ENCODE measurements around the gene TNFRSF11A.

Gene TNFRSF11A

DNA sequence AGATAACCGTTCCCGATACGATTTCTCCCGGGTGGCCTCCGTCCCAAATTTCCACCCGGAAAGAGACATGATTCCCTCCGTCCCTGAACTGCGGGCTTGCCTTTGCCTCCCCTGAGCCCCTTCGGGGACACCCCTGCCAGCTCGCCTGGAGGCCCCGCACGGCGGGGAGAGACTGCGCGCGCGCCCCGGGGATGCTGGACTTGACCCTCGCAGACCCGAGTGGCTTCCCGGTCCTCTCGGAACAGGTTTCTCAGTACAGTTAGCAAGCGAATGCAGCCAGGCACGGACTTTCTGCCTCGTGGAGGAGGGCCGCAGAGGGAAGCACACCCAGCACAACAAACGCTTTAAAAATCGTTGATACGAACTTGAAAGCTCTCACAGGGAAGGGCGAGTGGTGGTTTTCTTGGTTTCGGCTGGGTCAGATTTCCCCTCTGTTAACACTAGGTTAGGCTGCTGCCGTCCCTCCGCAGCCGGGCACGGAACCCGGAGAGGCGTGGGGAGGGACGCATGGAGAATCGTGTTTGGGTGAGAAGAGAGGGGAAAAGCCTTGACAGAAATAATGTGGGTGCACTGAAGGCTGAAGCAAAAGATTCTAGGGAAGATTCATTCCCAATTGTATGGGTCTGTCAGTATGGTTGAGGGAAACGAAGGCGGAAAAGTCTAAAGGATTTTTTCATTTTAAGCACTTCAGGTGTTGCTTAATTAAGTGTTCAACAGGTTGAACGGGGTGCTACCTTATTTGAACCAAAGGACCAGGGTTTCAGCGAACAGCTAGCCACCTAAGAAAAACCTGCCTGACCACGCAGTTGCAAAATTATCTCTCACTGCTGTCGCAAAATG lies 916 bp downstream of the TNFRSF11A start:
- DNase-seq, result no peak

DNA sequence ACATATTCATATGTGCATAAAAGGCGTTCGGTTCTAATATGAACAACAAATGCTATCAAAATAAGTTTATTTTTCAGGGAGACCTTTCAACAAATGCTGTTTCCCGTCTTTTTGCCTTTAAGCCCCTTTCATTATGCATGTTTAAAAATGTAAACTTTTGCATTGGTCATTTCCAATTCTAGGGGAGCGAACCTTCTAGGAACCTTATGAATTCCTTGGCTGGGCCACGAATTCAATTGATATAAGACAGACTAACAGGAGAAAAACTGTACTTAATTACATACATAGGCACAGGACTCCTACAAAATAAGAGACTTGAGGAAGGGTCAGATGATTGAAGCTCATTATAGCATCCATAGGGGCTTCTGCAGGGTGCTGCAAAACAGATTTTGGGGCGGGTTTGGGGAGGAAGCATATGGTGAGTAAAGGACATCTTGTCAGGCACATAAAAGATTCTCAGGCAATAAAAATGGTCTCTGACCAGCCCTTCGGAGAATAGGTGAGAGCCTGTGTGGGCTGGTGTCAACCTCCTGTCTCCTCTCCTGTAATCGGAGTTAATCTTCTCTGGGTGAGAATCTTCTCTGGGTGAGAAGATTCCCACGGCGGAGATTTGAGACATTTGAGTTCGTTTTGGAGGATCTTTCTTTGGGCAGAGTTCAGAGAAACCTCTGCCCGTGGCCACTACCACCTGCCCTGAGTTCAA lies 1.7 kb downstream of the TNFRSF11A start:
- DNase-seq, result no peak

DNA sequence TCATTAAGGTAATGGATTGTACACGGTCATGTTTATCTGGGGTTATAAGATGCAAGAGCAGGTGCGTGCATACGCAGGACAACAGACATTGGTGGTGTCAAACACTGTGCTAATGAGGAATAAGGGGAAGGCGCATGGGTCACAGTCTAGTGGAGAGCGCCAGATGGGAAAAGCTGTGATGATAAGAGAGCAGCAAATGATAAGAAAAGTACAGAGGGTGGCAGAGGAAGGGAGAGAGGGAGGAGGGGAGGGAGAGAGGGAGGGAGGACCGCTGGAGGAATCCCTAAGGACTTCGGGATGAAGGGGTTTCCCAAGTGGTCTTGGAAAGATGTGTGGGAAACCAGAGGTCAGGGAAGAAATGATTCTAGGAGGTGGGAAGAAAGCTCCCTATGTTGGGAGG lies 2.9 kb downstream of the TNFRSF11A start:
- no peak for DNase-seq

DNA sequence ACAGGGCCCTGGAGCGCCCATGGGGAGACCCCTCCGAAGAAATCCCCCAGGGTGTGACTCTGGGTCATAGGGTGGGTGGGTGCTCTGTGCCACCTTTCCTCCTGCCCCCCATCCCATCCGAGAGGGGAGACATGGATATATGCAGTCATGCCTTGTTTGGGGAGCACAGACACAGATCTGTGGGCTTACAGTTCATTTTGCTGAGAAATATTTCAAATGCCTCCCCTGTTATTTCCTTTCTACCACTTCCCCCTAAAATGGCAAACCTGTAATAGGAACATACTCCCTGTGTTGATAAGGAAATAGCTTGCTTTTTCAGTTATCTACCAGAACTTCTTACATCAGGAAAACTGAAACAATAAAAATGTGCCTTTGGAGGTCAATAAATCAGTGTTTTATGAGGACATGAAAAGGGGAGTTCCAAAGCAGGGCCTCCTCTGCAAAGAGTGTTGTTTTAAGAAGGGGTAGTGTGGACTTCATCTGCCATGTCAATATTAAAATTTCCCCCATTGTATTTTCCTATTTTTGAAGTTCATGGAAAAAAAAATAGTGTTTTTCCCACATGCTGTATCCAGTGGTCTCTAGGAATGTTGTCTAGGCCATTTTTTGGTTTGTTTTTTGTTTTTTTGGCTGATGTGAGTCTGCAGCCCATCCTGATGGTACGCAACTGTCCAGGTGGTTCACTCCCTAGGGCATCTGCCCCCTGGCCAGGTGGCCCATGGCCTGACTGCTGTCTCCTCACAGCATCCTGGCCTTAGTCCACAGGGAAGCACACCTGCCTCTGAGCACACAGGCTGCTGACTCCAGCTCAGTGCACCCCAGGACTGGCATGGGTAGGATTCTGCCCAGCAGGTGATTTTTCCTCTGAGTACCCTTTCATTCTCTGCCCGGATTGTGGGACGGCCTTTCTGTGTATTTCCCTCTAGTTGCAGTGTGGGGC lies 3.7 kb downstream of the TNFRSF11A start:
- DNase-seq, result no peak

DNA sequence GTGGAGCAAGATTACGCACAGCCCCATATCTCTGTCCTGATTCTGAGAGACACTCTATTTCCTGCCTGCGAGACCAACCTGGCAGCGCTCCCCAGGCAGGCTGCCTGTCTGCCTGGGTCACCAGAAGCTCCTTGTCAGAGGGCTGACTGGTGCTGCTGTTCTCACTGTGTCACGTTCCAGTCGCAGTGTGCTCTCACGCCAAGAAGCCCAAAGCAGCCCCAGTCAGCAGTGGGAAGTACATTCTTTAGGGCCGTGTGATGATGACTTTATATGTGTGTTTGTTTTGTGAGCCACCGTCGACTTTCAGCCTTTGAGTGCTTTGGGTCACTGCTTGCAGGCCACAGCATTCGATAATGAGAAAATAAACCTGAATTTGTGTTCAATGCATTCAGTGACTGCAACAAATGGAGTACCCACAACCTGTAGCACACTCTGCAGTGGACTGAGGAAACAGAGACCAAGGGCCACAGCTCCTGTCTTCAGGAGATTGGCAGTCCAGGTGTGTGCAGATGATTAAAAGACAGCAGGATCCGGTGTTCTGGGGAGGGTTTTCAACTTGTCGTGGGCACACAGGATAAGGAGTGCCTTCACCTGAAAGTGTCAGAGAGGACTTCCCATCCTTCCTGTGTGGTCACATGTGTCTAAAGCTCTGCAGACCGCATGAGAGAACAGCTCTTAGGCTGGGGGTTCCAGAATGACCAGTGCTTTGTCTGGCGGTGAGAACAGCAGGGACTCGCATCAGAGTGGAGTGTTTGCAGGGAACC lies 4.8 kb downstream of the TNFRSF11A start:
- DNase-seq, result no peak

DNA sequence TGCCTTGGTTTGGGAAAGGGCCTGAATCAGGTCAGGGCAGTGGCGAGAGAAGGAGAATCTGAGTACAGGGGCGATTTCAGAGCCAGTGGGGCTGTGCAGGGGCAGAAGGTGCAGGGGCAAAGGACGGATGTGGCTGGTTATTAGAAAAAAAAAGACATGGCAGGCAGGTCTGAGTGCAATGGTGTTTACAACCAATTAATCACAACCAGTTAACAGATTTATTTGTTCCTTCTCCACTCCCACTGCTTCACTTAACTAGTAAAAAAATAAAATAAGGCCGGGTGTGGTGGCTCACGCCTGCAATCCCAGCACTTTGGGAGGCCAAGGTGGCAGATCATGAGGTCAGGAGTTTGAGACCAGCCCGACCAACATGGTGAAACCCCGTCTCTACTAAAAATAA lies 5.5 kb downstream of the TNFRSF11A start:
- no peak for DNase-seq

DNA sequence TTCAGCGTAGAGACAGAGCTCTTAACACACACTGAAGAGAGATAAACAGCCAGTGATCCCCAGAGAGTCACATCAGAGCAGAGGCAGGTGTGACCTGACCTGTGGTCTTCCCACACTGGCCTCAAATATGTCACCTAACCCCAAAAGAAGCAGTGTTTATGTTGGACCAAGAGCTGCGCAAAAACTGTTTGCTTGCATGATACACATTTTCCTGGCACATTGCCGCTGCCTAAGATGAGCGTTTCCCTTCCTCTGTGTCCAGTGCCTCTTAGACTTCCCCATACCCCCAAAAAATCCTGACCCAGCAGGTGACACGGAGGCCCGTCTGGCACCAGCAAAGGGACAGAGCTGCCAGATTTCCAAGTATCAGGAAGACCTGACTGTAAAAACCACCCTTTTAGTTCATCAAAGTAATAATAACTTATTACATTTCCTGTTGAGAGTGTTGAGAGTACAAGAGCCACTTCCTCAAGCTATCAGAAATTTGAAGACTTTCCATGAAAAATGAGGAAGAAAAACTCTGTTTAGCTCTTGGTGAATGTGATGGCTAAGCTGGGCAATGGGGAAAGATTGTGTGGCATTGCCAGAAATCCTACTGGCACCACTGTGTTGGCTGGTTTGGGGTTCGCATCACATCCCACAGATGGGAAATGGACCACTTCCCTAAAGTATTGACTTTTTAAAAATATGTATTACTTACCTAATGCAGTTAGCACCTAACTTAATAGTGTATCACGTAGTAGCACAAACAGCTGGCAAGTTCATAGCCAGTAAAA lies 6.7 kb downstream of the TNFRSF11A start:
- DNase-seq, result no peak

DNA sequence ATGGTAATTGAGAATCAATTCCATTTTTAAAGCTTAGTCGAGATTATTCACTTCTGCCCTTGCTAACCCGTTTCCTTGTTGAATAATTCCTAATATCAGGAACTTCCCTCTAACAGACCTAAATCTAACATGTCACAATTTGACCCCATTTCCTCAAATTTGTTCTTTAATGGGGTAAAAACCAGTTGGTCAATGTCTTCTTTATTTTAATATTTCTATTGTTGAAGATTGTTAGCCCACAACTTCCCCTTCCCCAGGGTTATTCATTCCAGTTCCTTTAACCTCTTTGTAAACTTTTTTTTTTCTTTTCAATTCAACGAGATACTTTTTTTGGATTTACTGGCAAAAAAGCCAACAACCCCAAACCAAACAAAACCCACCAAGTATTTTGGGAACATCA lies 7.3 kb downstream of the TNFRSF11A start:
- DNase-seq, result no peak

DNA sequence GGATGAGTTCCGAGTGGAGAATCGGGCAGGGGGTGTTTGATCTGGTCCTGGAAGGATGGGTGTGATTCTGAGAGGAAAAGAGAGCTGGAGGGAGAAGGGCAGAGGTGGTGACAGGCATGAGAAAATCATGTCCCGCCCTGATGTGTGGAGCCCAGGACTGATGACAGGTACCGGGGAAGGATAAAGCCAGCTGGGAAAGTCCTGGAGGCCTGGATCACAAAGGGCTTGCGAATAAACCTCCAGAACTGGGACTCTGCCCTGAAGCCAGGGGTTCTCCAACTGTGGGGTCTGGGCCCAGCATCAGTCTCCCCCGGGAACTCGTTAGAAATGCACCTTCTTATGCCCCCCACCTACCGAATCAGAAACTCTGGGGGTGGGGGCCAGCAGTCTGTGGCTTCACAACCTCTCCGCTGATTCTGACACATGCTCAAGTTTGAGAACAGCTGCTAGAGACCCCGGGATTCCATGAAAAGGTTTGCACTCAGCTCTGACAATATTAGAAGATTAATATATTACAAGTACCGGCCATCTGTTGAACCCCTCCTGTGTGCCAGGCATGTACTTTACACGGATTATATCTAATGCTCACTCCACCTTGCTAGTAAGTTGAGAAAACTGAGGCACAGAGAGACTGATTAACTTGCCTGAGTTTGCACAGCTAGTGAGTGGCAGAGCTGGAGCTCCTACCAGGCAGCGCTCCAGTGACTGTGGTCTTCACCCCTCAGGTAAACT lies 8.0 kb downstream of the TNFRSF11A start:
- no peak for DNase-seq

DNA sequence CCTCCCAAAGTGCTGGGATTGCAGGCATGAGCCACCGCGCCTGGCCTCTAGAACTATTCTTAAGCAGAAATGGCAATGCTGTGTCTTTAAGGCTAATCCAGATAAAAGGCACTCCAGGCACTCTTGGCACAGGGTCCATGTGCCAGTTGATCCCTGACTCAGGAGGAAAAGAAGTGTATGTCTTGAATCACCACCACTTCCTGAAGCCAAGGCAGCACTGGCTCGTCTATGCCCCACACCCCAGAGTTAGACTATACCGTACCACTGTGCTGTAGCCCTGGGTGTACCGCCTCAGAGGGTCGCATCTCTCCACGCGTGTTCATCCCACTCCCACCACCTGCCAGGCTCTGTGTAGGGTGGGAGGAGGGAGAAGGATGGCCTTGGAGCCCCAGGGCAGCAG lies 9.0 kb downstream of the TNFRSF11A start:
- DNase-seq, result no peak

DNA sequence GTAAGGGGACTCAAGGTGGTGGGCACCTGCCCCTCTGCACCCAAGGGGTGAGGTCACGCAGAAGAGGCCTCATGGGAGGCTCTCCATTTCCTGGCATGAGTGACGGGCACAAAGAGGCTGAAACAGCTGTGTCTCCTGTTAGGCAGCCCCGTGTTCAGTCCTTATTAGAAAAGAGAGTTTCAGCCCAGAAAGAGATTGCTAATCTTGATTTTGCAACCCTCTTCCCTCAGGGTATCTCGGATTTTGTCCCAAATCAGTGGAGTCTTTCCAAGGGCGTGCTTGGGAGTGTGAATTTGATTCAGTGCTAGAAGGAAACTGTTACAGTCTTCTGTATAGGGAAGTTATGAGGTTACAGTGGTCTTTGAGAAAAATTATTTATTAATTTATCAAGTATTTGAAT lies 10.4 kb downstream of the TNFRSF11A start:
- DNase-seq, result no peak

DNA sequence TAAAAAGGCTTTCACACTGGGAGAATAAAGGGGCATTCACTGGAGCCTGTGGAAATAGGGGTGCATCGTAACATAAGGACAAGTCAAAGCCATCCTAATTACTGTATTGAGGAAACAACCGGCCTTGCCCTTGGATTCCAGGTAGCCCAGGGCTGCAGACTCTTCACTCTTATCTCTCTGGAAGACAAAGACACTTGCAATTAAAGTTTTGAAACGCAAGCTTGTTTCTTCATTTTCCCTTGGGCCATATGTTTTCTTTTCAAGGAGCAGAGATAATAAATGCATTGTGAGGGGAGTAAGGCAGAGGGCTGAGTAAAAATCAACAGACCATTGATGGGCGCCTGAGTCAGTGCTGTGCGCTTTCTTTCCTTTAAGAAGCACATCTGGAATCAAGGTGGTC lies 11.5 kb downstream of the TNFRSF11A start:
- DNase-seq, result no peak

DNA sequence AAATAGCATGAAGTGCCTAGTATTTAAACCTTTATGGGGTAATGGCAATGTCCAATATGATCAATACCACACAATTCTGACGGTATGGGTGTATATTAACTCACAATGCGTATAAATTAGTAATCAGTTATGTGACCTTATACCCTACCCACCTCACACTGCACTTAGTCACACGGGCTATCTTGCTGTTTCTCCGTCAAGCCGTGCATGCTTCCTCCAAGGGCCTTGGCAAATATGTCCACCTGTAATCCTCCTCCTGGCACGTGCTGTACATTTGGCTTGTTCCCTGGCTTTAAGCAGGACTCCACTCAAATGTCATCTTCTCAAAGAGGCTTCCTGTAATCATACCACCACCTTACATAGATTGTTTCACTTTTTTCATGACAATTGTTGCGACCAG lies 12.2 kb downstream of the TNFRSF11A start:
- DNase-seq, result no peak

DNA sequence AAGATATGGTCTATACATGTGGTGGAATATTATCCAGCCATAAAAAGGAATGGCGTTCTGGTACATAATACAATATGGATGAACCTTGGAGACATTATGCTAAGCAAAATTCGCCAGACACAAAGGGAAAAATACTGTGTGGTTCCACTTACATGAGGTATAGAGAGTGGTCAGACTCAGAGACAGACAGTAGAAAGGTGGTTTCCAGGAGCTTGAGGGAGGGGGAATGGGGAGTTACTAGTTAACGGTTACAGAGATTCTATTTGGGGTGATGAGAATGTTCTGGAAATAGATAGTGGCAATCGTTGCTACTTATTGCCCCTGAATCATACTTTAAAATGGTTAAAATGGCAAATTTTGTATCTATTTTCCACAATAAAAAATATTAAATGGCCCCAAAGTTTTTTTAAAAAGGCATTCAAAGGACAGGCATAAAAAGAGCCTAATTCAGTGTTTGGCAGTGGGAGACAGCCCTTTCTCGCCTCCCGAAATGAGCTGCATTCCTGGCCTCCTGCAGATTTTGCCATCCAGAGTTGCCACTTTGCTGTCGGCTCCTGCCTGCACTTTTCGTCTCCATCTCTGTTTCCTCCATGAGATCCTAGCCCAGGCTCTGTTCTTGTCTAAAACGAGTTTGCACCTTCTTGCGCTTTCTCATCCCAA lies 13.5 kb downstream of the TNFRSF11A start:
- DNase-seq, result no peak

DNA sequence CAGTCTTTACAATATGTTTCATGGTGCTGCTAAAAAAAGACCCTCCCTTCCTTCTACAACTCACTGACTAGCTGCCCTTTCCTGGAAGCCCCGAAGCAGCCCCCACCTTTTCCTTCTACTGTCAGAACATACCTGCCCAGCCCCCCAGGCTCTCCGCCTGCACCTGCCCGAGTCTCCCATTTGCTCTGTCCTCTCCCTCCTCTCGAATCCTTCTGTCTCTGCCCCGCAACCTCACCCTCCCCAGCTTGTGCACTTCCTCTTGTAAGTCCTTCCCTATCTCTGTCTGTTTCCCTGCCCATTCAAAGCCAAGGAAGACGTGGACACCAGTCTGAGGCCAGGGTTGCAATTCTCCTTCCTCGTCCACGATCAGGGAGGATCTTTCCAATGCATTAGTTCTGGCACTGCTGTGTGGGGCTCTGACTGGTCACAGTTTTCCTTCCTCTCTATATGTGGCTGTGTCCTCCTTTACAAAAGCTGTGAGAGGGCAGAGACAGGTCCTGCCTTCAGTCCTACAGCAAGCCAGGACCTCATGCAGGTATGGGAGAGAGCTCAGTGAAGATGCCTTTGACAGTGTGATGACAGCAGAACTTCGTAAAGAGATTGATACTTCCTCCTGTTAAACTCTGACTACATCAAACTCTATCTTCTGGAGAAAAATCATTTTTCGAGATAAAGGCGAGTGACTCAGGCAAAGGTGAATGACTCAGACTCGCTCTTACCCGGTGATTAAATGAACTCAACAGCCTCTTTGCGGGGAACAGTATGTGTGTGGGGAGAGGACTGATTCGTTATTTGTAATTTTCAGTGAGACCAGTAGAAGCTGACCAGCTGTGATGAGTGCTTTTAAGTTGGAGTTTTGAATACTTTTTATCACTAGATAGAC lies 14.2 kb downstream of the TNFRSF11A start:
- no peak for DNase-seq

DNA sequence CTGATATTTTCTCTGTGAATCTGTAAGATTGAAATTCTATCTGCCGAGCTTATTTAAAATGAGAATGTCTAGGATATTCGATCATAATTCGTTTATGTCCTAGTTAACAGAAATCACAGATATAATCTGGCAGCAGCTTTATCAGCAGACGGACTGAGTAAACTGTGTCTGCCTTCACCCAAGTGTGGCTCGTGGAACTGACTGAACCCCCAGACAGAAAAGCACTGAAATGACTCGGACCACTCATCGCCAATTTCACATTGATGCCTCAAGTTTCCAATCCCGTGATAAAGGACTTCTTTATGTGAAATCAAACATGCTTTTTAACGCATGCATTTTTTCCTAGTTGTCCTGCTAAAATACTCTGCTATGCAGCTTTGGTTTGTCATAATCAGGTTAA lies 15.9 kb downstream of the TNFRSF11A start:
- no peak for DNase-seq

DNA sequence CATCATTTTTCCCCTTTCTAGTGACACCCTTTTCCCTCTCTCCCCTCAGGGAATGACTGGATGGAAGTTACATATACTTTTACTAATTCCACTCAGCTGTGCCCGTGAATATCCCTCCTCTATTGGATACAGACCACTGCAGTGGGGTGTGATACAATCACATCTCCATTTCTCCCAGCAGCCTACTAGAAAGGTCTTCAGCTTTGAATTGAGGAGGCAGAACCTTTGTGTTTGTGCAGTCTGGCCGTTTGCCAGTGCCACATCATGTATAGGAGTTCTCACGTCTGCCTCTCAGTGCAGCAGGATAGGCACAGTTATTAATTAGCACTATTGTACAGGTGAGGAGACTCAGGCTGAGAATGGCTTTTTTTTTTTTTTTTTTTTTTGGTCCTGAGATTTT lies 16.4 kb downstream of the TNFRSF11A start:
- DNase-seq, result no peak

DNA sequence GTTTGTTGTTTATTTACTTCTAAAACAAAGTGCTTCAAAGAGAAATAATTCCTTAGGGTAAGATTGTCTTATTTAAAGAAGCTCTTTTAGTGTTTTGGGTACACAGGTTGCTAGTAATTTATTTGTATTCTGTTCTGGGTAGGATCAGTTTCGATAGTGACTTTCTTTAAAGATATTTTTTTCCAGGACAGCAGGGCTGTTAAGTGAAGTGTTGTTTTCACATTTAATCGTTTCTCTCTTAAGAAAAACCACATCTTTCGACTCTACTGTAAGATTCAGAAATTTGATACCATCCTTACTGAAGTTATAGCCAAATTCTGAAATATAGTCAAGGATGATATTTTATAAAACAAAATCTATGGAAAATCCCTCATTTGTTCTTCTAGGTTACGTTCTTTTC lies 17.8 kb downstream of the TNFRSF11A start:
- DNase-seq, result no peak

DNA sequence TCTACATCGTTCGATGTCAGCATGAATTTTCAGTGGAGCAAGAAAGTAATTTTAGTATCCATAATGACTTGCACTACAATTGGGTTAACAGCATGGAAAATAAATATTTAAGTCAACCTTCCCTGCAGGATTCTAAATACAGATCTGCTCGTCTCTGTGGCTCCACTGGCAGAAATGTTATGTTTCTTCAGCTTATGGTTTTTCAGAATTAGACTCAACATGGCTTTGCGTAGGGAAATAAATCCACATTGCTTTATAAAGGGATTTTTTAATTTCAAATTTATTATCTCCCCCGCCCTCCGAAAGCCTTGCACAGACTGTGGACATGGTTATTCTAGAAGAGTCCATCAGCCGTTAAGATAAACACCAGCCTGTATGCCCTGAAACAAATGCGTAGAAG lies 18.2 kb downstream of the TNFRSF11A start:
- DNase-seq, result no peak

DNA sequence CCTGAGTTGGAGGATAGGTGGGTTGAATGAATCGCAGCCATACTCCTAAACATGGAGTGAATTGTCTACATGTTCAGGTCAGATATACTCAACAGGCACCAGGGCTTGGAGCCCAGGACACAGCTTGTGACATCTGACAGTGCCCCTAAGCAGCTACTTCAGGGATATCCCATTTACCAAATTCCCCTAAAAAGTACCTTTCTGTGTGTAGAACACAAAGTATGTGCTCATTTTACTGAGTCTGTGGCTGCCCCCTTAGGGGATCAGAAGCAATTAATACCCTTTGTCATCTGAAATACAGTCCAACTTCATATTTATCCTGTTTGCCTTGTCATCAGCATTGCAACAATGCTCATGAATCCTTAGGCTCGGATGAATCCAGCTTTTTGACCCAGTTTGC lies 20.8 kb downstream of the TNFRSF11A start:
- no peak for DNase-seq

Data from NCI-H2171 (cell line).